Stimulated activated CD4-positive, alpha-beta T cell treated with anti-CD3 and anti-CD28 coated beads, Interleukin-4, amount 100 ng/mL, for 4 hours (primary cell): ENCODE results near the gene ARHGEF5.
"Not testable (repeated sequence)": the region's sequence is repeated elsewhere in the genome, so short reads cannot be mapped to it uniquely, and the experiment has no call there.

Experiments
- DNase-seq, 2 experiments: peaks; one replicate each; pipeline ENCODE4 v3.0.0-alpha.2; 2020

The ARHGEF5 gene

DNA sequence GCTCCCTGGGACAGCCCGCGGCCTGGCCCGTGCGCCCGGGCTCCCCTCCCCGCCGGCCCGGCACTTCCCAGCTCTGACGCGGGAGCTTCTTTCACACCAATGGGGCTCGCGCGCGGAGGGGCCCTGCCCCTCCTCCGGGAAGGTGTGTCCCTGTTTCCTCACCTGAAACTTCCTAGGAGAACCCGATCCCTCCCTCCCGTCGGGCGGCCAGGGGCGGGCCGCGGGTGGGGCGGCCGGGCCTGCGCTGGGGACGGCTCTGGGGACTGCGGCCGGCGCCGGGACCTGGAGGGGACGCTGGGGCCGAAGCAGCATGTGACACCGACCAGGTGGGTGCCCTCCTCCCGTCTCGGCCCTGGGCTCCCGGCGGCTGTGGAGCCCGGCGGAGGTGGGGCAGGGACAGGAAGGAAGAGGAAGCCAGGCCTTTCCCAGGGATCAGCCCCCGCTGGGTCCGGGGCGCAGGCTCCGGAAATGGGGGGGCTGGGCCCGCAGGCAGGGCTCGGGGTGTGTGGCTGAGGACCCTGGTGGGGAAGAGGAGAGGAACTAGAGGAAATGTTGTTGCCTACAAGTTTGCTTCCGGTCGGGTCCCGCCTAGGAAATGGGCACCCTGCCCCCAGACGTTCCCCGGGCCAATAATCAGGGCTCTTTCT lies at the start of gene ARHGEF5:
Gene ARHGEF5 (plus strand): TSS at position 227 of the 647 bp plus-strand sequence. CDS start 7,268 bp downstream, outside the sequence.
- DNase-seq, result not testable (repeated sequence)

DNA sequence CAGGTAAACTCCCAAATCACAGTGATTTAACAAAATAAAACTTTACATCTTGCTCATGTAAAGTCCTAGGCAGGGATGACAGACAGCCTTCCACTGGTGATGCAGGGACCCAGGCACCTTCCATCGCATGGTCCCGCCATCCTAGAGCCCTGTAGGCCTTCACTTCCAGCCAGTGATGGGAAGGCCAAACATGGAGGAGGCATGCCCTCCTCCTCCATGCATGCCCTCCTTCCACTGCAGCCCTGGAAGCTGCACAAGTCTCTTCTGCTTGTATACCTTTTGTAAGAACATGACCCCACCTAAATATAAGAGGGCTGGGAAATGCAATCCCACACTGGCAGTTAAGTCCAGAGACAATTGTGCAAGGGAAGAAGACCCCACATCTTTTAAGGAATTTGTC lies 45.5 kb upstream of the ARHGEF5 start:
- not testable (repeated sequence) for DNase-seq

DNA sequence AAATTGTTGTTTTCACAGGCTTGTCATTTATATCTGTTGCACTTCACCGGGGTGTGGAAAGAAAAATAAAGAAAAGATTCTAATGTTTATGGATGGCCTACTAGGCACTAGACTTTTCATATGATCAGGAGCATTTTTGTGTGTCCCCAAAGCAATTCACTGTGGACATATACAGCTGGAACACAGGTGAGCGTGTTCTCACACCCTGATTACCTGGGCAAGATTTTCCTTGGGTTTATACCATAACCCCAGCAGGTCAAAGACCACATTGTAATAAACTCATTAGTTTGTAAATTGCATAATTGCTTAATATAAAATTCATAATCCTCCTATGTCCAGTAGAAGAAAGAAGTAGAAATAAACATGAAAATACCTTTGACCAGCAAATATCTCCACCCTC lies 44.0 kb upstream of the ARHGEF5 start:
- not testable (repeated sequence) for DNase-seq

DNA sequence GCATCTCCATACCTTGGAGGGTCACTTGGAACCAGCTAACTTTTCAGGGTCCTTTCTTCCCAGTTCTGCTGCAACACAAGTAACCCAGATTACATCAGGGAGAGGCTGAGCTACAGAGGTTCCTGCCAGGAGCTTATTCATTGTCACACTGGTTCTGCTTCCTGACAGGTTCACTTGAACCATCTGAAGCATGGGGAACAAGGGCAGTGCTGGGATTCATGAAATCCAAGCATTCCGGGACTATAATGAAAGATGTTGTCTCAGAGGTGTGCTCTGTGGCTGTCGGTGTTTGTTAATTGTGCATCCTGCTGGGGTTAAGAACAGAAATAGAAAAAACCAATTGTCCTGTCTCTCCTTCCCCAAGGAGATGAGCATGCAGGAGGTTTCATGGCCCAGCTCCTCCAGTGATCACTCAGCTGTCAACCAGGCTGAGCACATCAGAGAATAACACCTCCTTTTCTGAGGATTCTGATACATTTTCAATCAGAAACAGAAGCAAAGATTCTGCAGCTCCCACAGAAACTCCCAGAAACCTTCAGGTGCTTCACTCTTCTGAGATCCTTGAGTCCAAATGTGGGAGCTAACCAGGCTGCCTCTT lies 43.2 kb upstream of the ARHGEF5 start, which contains the start of gene OR2A1:
Gene OR2A1 (plus strand): TSS at position 548 of the 598 bp plus-strand sequence. CDS start 5,706 bp downstream, outside the sequence.
- not testable (repeated sequence) for DNase-seq

DNA sequence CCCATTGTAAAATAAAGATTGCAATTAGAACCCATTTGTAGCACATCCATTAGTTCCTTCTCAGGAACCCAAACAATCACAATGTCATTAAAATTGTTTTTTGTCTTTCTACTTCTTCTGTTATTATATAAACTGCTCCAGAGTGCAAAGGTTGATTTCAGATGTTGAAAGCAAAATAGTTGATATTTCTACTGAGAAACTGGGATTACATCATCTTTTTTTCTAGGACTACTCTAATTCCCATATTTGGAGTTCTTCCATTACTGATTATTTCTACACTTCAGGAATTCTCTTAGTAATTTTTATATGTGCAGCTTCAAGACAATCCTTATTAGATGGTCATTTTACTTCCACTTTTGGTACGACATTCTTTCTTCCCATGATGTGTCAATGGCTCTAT lies 37.7 kb upstream of the ARHGEF5 start:
- DNase-seq, result not testable (repeated sequence)

DNA sequence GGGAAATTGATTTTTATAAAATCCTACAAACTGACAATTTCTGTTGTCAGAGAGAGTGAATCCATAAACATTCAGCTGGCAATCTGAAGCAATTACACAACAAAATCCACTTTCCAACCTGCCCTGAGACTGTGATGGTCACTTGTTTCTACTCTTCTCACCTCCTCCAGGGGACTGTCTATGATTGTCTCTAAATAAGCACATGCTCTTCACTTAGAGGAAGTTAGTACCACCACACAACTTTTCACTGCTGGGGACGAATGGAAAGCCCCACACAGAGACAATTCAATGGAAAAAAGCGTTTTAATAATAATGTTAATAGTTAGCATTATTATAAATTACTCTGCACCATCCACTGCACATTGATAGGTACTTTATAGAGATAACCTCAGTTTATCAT lies 35.7 kb upstream of the ARHGEF5 start:
- DNase-seq, result not testable (repeated sequence)

DNA sequence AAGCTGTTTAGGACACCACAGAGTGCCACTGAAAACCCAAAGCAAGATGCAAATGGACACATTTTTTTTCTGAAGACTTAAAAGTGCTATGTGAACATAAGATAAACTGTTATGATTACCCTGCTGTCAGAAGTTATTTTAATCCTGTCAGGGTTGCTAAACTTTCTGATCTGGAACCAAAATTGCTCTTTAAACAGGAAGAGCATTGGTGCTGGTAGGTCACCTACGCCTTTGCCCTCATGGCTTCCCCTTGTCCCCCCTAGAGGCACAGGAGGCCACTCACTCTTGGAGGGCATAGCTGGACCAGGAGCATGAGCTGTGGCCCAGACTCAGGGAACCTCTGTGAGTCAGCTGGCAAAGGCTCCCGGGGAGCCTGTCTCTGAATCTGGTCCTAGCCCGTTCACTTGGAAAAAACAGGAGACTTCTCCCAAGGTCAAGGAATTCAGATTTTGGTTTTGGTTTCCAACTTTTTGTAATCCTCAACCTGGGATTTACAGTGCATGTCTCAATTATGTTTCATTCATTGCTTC lies 33.5 kb upstream of the ARHGEF5 start:
- not testable (repeated sequence) for DNase-seq

DNA sequence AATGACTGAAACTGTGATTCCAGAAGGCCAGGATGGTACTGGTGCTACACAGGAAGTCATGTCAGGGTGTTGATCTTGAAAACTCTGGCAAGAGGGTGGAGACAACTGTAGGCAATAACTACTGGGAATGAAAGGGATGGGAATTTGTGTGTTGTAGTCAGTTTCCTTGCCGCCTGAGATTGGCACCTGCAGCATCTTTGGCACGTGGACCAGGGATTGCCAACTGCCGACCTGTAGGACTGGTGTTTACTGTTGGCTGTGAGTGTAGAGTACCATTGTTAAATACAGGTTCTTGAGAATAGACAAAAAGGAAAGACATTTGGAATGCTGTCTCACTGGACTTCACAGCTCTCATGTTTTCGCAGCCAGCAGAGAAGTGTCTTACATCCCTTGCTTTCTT lies 31.8 kb upstream of the ARHGEF5 start:
- DNase-seq, result not testable (repeated sequence)

DNA sequence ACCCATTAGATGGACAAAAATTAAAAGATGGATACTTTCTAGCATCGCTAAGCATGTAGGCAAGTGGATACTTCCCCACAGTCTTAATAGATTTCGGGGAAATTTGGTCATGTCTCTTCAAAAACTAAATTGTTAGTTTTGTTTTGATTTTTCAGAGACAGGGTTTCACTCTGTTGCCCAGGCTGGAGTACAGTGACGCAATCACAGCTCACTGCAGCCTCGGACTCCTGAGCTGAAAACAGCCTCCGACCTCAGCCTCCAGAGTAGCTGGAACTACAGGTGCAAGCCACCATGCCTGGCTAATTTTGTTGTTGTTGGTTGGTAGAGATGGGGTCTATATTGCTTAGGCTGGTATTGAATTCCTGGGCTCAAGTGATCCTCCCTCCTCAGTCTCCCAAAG lies 29.3 kb upstream of the ARHGEF5 start:
- not testable (repeated sequence) for DNase-seq

DNA sequence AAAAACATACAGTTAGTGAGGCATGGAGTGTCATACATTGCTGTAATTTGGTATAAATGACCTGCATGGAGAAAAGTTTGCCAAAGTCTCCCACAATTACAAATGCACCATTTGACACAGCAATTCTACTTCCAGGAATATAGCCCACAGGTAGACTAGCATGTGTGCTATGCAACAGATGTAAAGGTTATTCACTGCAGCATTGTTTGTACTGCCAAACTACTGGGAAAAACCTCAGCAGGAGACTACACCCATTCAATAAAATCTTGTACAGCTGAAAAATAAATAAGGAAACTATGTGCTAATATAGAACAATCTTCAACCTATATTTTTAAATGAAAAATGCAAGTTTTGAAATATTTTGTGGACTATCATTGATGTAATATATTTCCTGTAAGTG lies 25.2 kb upstream of the ARHGEF5 start:
- DNase-seq, result not testable (repeated sequence)

DNA sequence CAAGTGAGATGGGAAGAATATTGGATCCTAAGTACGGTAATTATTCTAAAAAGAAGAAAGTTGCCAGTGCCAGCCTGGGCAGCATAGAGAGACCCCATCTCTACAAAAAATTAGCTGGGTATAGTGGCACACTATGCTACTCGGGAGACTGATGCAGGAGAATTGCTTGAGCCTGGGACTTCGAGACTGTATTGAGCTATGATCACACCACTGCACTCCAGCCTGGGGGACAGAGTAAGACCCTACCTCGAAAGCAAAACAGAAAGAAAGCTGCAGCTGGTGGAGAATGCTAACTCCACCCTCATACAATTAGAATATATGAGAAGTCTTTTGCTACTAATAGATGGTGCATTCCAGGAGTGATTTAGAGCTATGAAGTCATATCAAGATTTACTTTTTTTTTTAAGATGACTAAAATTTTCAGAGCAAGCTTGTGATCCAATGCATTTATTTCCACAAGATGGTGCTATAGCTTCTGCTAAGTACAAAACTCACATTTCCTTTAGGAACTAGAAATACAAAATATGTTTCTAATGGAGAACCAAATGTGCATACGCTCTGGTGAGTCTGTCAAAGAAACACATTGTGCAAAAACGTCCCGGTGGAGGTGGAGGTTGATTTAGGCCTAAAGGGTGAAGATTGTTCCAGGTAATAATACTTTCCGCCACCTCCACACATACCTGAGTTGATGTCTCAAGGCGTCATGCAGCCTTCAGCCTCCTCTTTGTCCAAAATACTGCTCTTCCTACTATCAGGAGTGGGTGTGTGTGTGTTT lies 23.8 kb upstream of the ARHGEF5 start:
- DNase-seq, result not testable (repeated sequence)

DNA sequence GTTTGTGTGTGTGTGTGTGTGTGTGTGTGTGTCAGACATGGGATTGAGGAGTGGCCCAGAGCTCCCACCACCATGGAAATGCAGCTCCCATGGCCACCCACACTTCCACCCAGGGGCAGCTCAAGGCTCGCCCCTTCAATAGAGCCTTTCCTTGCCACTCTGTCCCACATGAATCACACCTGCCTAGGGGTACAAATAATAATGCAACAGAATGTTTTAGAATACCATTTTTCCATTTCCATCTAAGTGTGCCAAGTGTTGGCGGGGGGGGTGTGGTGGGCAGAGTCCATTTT lies 23.3 kb upstream of the ARHGEF5 start:
- not testable (repeated sequence) for DNase-seq

DNA sequence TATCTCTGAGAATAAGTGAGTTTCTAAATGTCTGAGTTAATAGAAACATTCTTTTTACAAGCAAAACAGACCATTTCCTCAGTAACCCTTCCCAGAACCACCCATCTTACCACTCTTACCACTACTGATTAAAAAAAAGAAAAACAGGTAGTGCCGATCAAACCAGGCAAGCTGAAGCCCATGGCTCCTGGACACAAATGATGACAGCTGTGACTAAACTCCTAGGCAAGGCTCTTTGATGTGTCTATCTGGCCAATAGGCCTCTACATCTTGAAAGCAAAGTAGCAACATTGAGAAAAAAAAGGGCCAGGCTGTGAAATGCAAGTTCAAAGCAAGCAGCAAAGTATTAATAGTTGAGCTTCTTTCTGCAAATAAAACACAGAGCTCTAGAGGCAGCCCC lies 6.6 kb upstream of the ARHGEF5 start:
- DNase-seq, result not testable (repeated sequence)

DNA sequence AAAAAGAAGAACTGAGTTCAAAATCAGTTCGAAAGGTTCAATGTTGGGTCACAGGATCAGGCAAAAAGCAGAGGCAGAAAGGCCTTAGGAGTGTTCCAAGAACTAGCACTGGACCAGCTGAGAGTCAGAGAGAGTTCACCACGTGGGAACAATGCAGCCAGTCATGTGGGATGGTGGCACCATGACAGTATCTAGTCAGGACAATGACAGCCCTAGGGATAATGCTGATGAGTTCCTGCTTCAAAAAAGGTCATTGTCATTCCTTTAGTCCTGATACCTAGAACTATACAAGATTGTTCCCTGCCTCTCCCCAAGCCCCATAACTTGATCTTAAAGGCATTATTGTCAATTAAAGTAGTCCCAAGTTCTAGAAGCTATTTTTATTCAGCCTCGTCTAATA lies 3.5 kb upstream of the ARHGEF5 start:
- DNase-seq, result not testable (repeated sequence)

DNA sequence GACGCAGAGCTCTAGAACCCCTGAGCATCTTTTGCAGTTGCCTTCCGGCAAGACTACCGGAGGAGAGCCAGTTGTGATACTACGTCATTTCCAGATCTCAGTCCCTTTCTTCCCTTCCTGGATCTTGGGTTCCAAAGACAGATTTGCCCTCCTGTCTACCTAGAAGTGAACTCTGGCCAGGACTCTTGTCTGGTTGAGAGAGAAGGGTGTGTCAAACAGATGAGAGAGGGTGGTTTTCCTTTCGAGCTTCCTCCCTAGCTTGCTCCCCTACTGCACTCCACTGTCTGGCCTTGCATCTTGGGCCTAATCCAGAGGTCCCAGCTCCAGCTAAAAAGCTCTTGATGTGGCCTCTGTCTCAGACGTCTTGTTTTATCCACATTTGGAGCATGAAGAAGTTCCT lies 983 bp downstream of the ARHGEF5 start:
- not testable (repeated sequence) for DNase-seq

DNA sequence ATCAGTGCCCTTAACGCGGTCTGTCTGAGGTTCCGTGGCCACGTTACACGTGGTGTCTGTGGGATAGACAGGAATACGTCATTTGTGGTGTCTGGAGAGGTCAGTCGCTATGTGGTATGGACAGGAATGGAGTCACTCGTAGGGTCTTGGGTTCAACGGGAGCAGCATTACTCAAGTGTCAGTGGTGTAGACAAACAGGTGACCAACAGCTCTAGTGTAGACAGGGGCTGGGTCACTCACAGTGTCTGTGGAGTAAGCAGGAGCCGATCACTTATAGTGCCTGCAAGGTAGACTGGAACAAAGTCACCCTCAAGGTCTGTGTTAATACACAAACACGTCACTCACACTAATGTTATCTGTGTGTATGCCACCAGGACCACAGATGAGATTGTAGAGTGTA lies 1.7 kb downstream of the ARHGEF5 start:
- DNase-seq, result not testable (repeated sequence)

DNA sequence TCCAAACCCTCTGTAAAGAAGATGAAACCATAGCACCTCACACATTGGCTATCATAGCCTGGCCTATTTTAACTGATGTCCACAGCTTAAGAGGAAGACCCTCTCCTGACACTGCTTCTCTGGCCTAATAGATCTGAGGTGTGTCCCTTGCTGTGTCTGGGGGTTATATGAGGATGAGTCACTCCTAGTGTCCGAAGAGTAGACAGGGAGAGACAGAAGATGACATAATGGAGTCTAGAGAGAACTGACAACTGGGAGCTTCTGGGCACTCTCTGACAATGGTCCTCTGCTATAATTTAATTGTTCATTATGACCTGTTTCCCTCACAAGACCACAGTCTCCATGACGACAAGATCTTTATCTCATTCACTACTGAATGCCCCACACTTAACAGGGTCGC lies 6.9 kb downstream of the ARHGEF5 start:
- not testable (repeated sequence) for DNase-seq

DNA sequence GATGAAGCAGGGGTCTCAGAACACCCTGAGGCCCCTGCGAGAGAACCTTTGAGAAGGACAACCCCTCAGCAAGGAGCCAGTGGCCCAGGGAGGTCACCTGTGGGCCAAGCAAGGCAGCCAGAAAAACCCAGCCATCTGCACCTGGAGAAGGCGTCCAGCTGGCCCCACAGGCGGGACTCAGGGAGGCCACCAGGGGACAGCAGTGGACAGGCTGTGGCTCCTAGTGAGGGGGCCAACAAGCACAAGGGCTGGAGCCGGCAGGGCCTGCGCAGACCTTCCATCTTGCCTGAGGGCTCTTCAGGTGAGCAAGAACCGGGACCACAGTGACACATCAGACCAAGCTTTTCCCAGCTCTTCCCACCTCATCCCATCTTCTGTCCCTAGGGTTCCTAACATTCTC lies 10.3 kb downstream of the ARHGEF5 start:
- not testable (repeated sequence) for DNase-seq

DNA sequence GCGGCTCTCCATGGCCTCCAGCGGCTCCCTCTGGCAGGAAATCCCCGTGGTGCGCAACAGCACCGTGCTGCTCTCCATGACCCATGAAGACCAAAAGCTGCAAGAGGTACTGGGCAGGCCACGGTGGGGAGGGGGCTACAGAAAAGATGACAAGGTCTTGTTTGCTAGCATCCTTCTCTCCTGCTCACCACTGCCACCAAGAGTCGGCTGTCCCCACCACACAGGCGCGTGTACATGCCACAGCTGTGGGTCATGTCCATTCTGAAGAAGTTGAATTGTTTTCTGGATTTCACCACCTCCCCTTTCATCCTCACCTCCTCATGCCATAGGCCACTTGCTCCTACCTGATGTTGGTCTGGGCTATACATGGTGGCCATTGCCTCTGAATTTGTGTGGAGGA lies 12.0 kb downstream of the ARHGEF5 start:
- not testable (repeated sequence) for DNase-seq

DNA sequence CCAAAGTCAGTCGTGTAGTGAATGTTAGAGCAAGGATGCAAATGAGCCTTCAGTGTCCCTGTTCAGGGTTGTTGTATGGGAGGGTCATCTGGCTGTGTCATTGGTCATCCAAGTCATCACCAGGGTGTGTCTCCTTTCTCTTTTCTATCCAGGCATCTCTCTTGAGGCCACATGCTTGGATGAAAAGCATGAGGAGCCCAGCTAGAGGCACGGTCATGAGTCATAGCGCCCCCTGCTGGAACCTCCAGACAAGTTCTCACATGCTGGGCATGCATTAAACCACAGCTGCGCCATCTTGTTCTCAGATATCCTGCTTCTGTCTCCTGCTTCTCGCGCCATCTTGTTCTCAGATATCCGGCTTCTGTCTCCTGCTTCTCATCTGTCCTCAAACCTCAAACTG lies 14.0 kb downstream of the ARHGEF5 start:
- DNase-seq, result not testable (repeated sequence)

DNA sequence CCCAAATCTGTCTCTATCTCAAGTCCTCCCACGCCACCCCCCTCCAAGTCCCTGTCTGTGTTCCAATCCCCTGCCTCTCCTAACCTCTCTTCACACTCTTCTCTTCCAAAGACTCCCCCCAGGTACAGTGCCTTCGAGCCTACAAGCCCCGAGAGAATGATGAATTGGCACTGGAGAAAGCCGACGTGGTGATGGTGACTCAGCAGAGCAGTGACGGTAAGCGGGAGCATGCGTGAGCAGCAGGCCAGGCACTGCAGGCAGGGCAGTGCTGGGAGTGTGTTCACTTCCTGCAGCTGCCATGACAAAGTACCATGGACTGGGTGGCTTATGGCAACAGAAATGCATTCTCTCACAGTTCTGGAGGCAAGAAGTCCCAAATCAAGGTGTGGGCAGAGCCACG lies 23.4 kb downstream of the ARHGEF5 start:
- DNase-seq, result no peak

DNA sequence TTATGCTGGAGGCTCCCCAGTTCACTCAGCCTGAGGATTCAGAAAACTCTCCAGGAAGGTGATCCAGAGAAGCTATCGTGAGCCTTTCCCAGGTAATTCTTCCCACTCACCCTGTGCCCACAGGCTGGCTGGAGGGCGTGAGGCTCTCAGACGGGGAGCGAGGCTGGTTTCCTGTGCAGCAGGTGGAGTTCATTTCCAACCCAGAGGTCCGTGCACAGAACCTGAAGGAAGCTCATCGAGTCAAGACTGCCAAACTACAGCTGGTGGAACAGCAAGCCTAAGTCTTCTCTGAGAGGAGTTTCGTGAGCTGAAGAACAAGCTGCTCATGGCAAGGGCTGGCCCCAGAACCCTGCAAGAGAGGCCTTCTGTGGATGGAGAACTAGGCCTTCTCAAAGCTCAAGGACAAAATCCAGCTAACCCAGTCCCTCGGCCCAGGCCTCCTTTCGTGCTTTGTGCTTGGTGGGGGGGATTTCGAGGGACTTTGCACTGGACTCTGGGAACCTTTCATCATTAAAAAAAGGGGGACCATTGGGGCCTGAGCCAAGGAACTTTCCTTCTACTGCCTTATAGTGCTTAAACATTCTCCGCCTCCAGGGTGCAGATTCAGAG lies 24.7 kb downstream of the ARHGEF5 start:
- no peak for DNase-seq

DNA sequence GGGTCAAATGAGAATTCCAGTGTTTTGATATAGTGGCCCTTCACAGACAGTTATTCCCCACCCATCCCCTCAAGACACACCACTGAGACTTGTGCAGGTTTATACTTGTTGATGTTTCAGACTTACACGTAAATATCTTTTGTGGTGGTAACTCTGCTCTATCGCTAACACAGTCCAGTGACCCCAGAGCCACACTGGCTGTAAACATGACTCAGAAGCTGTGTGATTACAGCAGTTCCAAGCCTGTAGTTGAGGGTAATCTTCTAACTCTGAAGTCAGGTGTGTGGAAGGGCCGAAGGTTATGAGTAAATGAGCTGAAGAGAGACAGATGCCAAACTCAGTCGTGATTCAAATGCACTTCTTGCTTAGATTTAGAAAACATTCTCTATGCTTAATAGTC lies 28.9 kb downstream of the ARHGEF5 start:
- no peak for DNase-seq
